ENCODE results near the gene NDUFA8. TPM values are rescaled to one million over a fixed set of nuclear protein-coding genes. Genes with fewer than 3 reads are reported as not detected.

The NDUFA8 gene
- polyA plus RNA-seq, 1 donor (not counting 4 experiments of a cell fraction or from before 2014, with no cell fraction given) = 105 TPM

DNA sequence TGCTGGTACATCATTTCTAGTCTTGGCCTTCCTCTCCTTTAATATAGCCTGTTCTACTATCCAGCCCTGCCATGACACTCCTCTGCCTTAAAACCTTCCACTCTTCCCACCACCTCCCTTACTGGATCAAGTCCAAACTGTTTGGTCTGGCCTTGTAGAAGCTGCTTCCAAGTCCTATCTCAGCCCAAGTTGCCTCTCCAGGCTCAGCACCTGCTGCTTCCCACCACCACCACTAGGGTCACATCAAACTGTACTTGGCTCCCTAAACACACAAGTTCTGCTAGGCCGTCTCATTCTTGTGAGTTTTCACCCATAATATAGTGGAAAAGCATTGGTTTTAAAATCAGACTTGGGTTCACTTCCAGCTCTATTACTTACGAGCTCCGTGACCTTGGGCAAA, 1.4 kb downstream of the NDUFA8 start:
- no peak for DNase-seq (ENCODE audit: low read depth, low spot score)

DNA sequence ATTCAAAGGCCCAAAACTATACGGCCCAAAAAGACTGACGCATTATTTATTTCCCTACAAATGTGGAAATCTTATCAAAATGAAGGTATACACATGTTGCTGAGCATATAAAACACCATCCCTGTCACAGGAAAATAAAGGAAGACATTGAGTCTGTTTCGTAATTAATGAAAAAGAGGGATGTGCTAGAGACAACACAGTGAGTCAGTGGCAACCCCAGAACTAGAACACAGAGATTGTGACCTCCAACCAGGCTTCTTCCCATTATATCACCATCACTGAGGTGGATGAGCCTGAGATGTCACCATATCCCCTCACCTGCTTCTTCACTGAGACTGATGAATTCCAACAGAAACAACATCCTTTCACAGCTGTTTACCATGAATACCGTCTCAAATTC, 3.8 kb downstream of the NDUFA8 start:
- peaks cover 52% of the 10 kb centered on the region for H3K79me2 ChIP-seq (ENCODE audit: control insufficient read depth, insufficient read depth, low read length)
- no peak overlapping the region for H3K4me3 ChIP-seq (ENCODE audit: control insufficient read depth in 2 of 3, extremely low read depth in 1 of 3, insufficient read depth in 2 of 3, low read depth in 1 of 3, low read length in 3 of 3)
- H3K36me3 ChIP-seq (ENCODE audit: control insufficient read depth in 2 of 2, extremely low read depth in 1 of 2, insufficient read depth in 2 of 2, low read length in 2 of 2) = peaks cover 2 to 5% of the 10 kb centered on the region in 2 experiments
- no peak for TF ChIP-seq EZH2 (IDR thresholded peaks at IDR 0.05; ENCODE audit: low read length)
- TF ChIP-seq, protein P1, sequence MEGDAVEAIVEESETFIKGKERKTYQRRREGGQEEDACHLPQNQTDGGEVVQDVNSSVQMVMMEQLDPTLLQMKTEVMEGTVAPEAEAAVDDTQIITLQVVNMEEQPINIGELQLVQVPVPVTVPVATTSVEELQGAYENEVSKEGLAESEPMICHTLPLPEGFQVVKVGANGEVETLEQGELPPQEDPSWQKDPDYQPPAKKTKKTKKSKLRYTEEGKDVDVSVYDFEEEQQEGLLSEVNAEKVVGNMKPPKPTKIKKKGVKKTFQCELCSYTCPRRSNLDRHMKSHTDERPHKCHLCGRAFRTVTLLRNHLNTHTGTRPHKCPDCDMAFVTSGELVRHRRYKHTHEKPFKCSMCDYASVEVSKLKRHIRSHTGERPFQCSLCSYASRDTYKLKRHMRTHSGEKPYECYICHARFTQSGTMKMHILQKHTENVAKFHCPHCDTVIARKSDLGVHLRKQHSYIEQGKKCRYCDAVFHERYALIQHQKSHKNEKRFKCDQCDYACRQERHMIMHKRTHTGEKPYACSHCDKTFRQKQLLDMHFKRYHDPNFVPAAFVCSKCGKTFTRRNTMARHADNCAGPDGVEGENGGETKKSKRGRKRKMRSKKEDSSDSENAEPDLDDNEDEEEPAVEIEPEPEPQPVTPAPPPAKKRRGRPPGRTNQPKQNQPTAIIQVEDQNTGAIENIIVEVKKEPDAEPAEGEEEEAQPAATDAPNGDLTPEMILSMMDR (optimal IDR thresholded peaks at IDR 0.05 in 1 of 3, IDR thresholded peaks at IDR 0.05 in 1 of 3, conservative IDR thresholded peaks at IDR 0.05 in 1 of 3; ENCODE audit: extremely low read depth in 1 of 3, insufficient read depth in 2 of 3, low read length in 3 of 3) = no peak
- peaks cover 7% of the 10 kb centered on the region for H3K9me1 ChIP-seq (ENCODE audit: control insufficient read depth, extremely low read depth, insufficient read depth, low read length)
- no peaks in the 10 kb centered on the region for H3K27me3 ChIP-seq (ENCODE audit: control insufficient read depth, extremely low read depth, insufficient read depth, low read length)
- no peak for DNase-seq (ENCODE audit: low read depth, low spot score)
- H4K20me1 ChIP-seq (ENCODE audit: control insufficient read depth, extremely low read depth, insufficient read depth, low read length) = peaks cover 2% of the 10 kb centered on the region
- no peak overlapping the region for H3K27ac ChIP-seq (ENCODE audit: control insufficient read depth, insufficient read depth, low read length)
- H3K9ac ChIP-seq (ENCODE audit: control insufficient read depth, extremely low read depth, insufficient read depth, low read length) = no peak overlapping the region
- no peak for FAIRE-seq
- H3K4me2 ChIP-seq (ENCODE audit: control insufficient read depth, extremely low read depth, insufficient read depth, low read depth, low read length) = no peak overlapping the region
- no peaks in the 10 kb centered on the region for H3K9me3 ChIP-seq (ENCODE audit: control insufficient read depth, low read depth, low read length)
- dilution Hi-C loops (cut with MboI; ENCODE audit: extremely low pct_ligation_motif_present, low sequenced_read_pairs) = no loop called here
- H2AFZ ChIP-seq (ENCODE audit: control insufficient read depth, low read length) = no peak overlapping the region
- peaks cover 11% of the 10 kb centered on the region for H3K4me1 ChIP-seq (ENCODE audit: control insufficient read depth, extremely low read depth, insufficient read depth, low read length)

More for the DNA sequence above, 1.4 kb downstream of the NDUFA8 start:
- H4K20me1 ChIP-seq (ENCODE audit: control insufficient read depth, extremely low read depth, insufficient read depth, low read length) = peaks cover 2% of the 10 kb centered on the region
- H3K4me3 ChIP-seq (ENCODE audit: control insufficient read depth in 2 of 3, extremely low read depth in 1 of 3, insufficient read depth in 2 of 3, low read depth in 1 of 3, low read length in 3 of 3) = peak overlapping the region in 1 of 3 experiments; percentile 22
- peak; percentile 5 for FAIRE-seq
- H3K27ac ChIP-seq (ENCODE audit: control insufficient read depth, insufficient read depth, low read length) = no peak overlapping the region
- no peak overlapping the region for H3K9ac ChIP-seq (ENCODE audit: control insufficient read depth, extremely low read depth, insufficient read depth, low read length)
- H3K79me2 ChIP-seq (ENCODE audit: control insufficient read depth, insufficient read depth, low read length) = peaks cover 47% of the 10 kb centered on the region
- peak overlapping the region; percentile 90 for H3K4me2 ChIP-seq (ENCODE audit: control insufficient read depth, extremely low read depth, insufficient read depth, low read depth, low read length)
- no peak overlapping the region for H2AFZ ChIP-seq (ENCODE audit: control insufficient read depth, low read length)
- H3K27me3 ChIP-seq (ENCODE audit: control insufficient read depth, extremely low read depth, insufficient read depth, low read length) = peaks cover under 1% of the 10 kb centered on the region
- TF ChIP-seq EZH2 (IDR thresholded peaks at IDR 0.05; ENCODE audit: low read length) = no peak
- TF ChIP-seq, protein P1 (optimal IDR thresholded peaks at IDR 0.05 in 1 of 3, IDR thresholded peaks at IDR 0.05 in 1 of 3, conservative IDR thresholded peaks at IDR 0.05 in 1 of 3; ENCODE audit: extremely low read depth in 1 of 3, insufficient read depth in 2 of 3, low read length in 3 of 3) = peak; percentile 55 to 84 (median 71)
- peaks cover 7% of the 10 kb centered on the region for H3K9me1 ChIP-seq (ENCODE audit: control insufficient read depth, extremely low read depth, insufficient read depth, low read length)
- peaks cover 11% of the 10 kb centered on the region for H3K4me1 ChIP-seq (ENCODE audit: control insufficient read depth, extremely low read depth, insufficient read depth, low read length)
- no peaks in the 10 kb centered on the region for H3K9me3 ChIP-seq (ENCODE audit: control insufficient read depth, low read depth, low read length)
- H3K36me3 ChIP-seq (ENCODE audit: control insufficient read depth in 2 of 2, extremely low read depth in 1 of 2, insufficient read depth in 2 of 2, low read length in 2 of 2) = peaks cover 0 to 2% of the 10 kb centered on the region in 2 experiments
- dilution Hi-C loops (cut with MboI; ENCODE audit: extremely low pct_ligation_motif_present, low sequenced_read_pairs) = no loop called here
